Heart left ventricle (tissue), 13 donors: ENCODE measurements around the gene DNAH14.

Source experiments
- POLR2A ChIP-seq, 2 donors: fragments of 450-650 bp; IDR thresholded peaks; one replicate each; pipeline ENCODE4 v1.6.1; 2017; ENCODE audit warnings: antibody characterized with exemption in 2 of 2, mild to moderate bottlenecking in 2 of 2, moderate library complexity in 2 of 2
- TF ChIP-seq, protein P1 (sequence below), 12 donors: fragments of 200-600 bp; sonication (generic) in 4 of 12; IDR thresholded peaks; one replicate each; pipeline versions ENCODE4 v1.5.0 to v1.8.0; 2018 to 2022; ENCODE audit warnings: antibody characterized with exemption in 12 of 12, mild to moderate bottlenecking in 5 of 12
- donor health status: ischemic (EF 13 %, LVEDD 7.1; RV severe dilation, severe dysfunction).
- donor health status: DM: no; HTN: yes; CAD: no.
- donor health status: DM: no; HTN: no; CAD: no.
- donor health status: ischemic (EF 25% LVEDD 6.9; RV normal size, moderate dysfunction).
- donor health status: ischemic (EF 25% LVEDD 5.7; RV mildly dilated, moderate dysfunction).
- donor health status: ischemic (EF 35%, LVEDD 5.7; RV mildly dilated, moderate dysfunction).
- donor health status: nonischemic (EF 11% LVEDD 7.7; RV severe dilation, severe dysfunction).
- donor health status: DM: yes; HTN: yes; CAD: no.
- donor health status: PGD.
- donor health status: ischemic (EF 29% LVEDD 5.4; RV normal size, mild dysfunction).
- donor health status: nonischemic (EF 23%, LVEDD 6.1; RV moderate dilation, normal function).

DNA sequence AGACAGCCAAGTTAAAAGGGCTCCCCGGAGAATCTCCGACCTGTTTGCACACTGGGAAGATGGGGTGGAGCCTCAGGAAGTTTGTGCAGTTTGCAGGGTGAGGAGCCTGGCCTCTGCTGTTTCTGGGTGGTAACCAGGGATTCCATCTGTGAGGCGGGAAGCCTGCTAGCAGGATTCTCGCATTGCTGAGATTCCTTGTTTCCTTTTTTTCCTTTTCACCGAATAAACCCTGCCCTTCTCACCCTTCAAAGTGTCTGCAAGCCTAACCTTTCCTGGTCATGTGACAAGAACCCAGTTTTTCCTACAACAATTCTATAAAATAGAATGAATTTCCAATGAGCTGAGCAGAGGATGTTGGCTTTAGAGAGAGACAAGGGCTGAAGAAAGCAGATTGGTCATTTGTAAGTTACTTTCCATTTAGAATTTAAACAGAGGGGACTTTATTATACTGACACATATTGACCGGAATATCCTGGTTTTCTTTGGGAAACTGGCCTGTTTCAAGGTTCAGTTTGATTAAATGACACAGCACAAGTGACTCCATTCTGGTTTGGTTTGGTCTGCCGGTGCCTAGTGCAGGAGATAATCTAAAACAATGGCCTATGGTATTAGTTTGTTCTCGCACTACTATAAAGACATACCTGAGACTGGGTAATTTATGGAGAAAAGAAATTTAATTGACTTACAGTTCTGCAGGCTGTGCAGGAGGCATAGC lies 48.7 kb upstream of the DNAH14 start:
- TF ChIP-seq, protein P1, sequence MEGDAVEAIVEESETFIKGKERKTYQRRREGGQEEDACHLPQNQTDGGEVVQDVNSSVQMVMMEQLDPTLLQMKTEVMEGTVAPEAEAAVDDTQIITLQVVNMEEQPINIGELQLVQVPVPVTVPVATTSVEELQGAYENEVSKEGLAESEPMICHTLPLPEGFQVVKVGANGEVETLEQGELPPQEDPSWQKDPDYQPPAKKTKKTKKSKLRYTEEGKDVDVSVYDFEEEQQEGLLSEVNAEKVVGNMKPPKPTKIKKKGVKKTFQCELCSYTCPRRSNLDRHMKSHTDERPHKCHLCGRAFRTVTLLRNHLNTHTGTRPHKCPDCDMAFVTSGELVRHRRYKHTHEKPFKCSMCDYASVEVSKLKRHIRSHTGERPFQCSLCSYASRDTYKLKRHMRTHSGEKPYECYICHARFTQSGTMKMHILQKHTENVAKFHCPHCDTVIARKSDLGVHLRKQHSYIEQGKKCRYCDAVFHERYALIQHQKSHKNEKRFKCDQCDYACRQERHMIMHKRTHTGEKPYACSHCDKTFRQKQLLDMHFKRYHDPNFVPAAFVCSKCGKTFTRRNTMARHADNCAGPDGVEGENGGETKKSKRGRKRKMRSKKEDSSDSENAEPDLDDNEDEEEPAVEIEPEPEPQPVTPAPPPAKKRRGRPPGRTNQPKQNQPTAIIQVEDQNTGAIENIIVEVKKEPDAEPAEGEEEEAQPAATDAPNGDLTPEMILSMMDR (IDR thresholded peaks at IDR 0.05), result no peak
- TF ChIP-seq POLR2A (IDR thresholded peaks at IDR 0.05), result no peak
